CD4-positive, alpha-beta T cell treated with Interferon alpha-2 for 1 hour (primary cell): Measurements from ENCODE around the gene FNTB.

Experiments
- DNase-seq, 2 donors: peaks; one replicate each; pipeline ENCODE4 v3.0.0-alpha.2; 2020 to 2022

Gene FNTB

GRCh38 chr14:64953661-64954060 is 33.0 kb upstream of the FNTB start:
- DNase-seq, result no peak

- no peak for DNase-seq
Observed at GRCh38 chr14:64954491-64955240, 32.0 kb upstream of the FNTB start.

- DNase-seq, result no peak
Observed at GRCh38 chr14:64955297-64955696, 31.4 kb upstream of the FNTB start.

GRCh38 chr14:64956697-64957406 is 29.8 kb upstream of the FNTB start:
- no peak for DNase-seq

GRCh38 chr14:64958201-64958600 is 28.5 kb upstream of the FNTB start:
- DNase-seq, result no peak

GRCh38 chr14:64958743-64959142 is 28.0 kb upstream of the FNTB start:
- no peak for DNase-seq

- no peak for DNase-seq
Observed at GRCh38 chr14:64960762-64961276, 25.9 kb upstream of the FNTB start.

- no peak for DNase-seq
Observed at GRCh38 chr14:64963611-64964010, 23.1 kb upstream of the FNTB start.

GRCh38 chr14:64965356-64966000 is 21.2 kb upstream of the FNTB start:
- DNase-seq, result no peak

GRCh38 chr14:64966976-64967375 is 19.7 kb upstream of the FNTB start:
- no peak for DNase-seq

- DNase-seq, result no peak
Observed at GRCh38 chr14:64968167-64968566, 18.5 kb upstream of the FNTB start.

- no peak for DNase-seq
Observed at GRCh38 chr14:64968651-64969050, 18.0 kb upstream of the FNTB start.

- DNase-seq, result no peak
Observed at GRCh38 chr14:64970041-64970440, 16.7 kb upstream of the FNTB start.

GRCh38 chr14:64970776-64971477 is 15.8 kb upstream of the FNTB start:
- DNase-seq, result no peak

GRCh38 chr14:64971491-64971942 is 15.2 kb upstream of the FNTB start:
- no peak for DNase-seq

- peak; percentile 20 to 55 for DNase-seq
Observed at GRCh38 chr14:64971943-64972791, 14.5 kb upstream of the FNTB start, which contains the start of gene RAB15. RAB15 (minus strand) TSS chr14:64972336; CDS start chr14:64972076, 260 bp downstream.

- DNase-seq, result no peak
Observed at GRCh38 chr14:64973026-64973442, 13.7 kb upstream of the FNTB start.

- no peak for DNase-seq
Observed at GRCh38 chr14:64973826-64974225, 12.9 kb upstream of the FNTB start.

- DNase-seq, result no peak
Observed at GRCh38 chr14:64974563-64974962, 12.1 kb upstream of the FNTB start.

- DNase-seq, result no peak
Observed at GRCh38 chr14:64979336-64980074, 7.2 kb upstream of the FNTB start.
